ENCODE results near the gene SETD6. TPM values are rescaled to one million over a fixed set of nuclear protein-coding genes. Genes with fewer than 3 reads are reported as not detected.

Gene SETD6
- total RNA-seq, 3 donors from 2014 or later (not counting 1 experiment from before 2014, with no cell fraction given), result 20.3 to 34.5 (median 21.3) TPM

DNA sequence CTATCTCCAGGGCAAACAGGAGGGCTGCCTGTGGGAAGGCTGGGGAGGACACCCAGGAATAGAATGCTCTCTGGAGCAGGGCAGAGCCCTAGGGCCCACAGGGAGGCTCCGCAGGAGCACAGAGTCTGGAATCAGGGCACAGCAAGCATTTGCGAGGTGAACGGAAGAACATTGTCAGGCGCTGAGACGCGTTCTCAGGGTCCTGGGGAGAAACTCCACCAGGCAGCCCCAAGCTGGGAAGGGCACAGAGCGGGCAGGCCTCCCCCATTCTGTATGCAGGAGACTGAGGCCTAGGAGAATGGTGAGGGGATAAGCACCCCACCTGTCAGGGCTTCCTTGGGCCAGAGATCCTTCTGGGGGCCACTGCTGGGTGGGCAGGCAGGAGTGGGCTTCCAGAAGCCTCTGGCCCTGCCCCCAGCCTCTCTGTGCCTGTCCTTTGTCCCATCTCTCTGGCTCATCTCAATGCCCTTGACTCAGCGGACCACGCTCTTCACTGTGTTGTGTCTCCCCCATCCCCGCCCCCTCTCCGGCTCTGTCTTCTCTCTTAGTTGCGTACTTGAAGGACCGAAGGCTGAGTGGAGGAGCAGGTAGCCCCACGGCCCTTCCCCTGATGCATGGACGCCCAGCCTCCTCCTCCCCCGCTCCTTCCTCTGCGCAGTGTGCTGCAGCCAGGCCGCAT, 5.1 kb upstream of the SETD6 start:
- TF ChIP-seq, protein P1, sequence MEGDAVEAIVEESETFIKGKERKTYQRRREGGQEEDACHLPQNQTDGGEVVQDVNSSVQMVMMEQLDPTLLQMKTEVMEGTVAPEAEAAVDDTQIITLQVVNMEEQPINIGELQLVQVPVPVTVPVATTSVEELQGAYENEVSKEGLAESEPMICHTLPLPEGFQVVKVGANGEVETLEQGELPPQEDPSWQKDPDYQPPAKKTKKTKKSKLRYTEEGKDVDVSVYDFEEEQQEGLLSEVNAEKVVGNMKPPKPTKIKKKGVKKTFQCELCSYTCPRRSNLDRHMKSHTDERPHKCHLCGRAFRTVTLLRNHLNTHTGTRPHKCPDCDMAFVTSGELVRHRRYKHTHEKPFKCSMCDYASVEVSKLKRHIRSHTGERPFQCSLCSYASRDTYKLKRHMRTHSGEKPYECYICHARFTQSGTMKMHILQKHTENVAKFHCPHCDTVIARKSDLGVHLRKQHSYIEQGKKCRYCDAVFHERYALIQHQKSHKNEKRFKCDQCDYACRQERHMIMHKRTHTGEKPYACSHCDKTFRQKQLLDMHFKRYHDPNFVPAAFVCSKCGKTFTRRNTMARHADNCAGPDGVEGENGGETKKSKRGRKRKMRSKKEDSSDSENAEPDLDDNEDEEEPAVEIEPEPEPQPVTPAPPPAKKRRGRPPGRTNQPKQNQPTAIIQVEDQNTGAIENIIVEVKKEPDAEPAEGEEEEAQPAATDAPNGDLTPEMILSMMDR (IDR thresholded peaks at IDR 0.05), result no peak
- Histone ChIP-seq H3K4me3 (ENCODE audit: low read length) (no peak overlapping the region), H3K9me3 (ENCODE audit: control insufficient read depth, insufficient read depth, low read length) (no peaks in the 10 kb centered on the region), H3K36me3 (ENCODE audit: control insufficient read depth, insufficient read depth, low read length) (no peaks in the 10 kb centered on the region), H3K27ac (ENCODE audit: low read length) (no peak overlapping the region), H3K4me1 (ENCODE audit: control insufficient read depth, insufficient read depth, low read length) (peaks cover 12% of the 10 kb centered on the region), H3K27me3 (ENCODE audit: control insufficient read depth, insufficient read depth, low read length) (no peaks in the 10 kb centered on the region)
- Mint-ChIP-seq H3K4me1 (peaks cover 7% of the 10 kb centered on the region in 2 donors), H3K4me3 (no peak overlapping the region), H3K36me3 (no peaks in the 10 kb centered on the region), H3K9me3 (no peaks in the 10 kb centered on the region), H3K27me3 (ENCODE audit: low read depth in 2 of 2) (no peaks in the 10 kb centered on the region), H3K27ac (no peak overlapping the region)
- DNase-seq, result no peak
- 93% methylated on average over 18 of the region's 18 CpGs for WGBS (ENCODE audit: insufficient coverage)
- intact Hi-C loops (cut with micrococcal nuclease), result no loop called here
- ATAC-seq, result no peak

DNA sequence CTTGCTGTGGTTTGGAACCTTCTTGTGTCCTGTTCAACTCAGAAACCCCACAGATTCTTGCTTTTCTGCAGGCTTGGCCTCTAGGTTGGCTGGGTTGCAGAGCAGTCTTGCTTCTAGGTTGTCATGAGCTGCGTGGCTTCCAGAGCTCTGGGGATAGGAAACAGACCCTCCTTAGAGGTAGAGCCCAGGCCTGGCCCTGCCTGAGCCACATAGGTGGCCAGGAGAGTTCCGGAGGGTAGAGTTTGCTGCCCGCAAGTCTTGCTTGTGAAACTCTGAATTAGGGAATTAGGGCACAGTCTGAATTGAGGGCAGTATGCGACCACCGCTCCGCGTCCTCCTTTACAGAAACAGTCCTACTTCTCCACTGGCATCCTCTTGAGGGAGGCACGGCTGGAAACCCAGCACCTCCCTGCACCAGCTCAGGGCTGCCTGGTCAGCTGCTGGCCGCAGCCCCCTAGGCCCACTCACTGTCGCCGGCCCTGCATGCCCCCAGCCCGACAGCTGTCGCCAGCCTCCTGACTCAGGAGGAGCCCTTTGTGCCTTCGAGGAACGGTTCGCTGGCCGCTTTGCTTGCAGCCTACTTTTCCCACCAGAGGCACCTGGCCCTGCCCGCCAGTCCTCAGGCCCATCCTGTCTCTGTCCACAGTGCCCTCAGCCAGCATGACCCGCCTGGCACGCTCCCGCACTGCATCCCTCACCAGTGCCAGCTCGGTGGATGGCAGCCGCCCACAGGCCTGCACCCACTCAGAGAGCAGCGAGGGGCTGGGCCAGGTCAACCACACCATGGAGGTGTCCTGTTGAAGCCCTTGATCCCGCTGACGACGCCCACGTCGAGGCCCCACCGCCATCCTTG, 4.3 kb upstream of the SETD6 start:
- no peak overlapping the region for H3K4me3 ChIP-seq (ENCODE audit: low read length)
- 89% methylated on average over 30 of the region's 30 CpGs for WGBS (ENCODE audit: insufficient coverage)
- H3K27me3 ChIP-seq (ENCODE audit: control insufficient read depth, insufficient read depth, low read length), result no peaks in the 10 kb centered on the region
- Mint-ChIP-seq H3K27me3 (ENCODE audit: low read depth in 2 of 2) (no peaks in the 10 kb centered on the region), H3K27ac (peak overlapping the region in 1 of 2 donors; percentile 68), H3K36me3 (no peaks in the 10 kb centered on the region), H3K4me3 (no peak overlapping the region), H3K9me3 (no peaks in the 10 kb centered on the region), H3K4me1 (peaks cover 7 to 10% of the 10 kb centered on the region in 2 donors)
- H3K27ac ChIP-seq (ENCODE audit: low read length), result no peak overlapping the region
- H3K4me1 ChIP-seq (ENCODE audit: control insufficient read depth, insufficient read depth, low read length), result peaks cover 12% of the 10 kb centered on the region
- H3K36me3 ChIP-seq (ENCODE audit: control insufficient read depth, insufficient read depth, low read length), result no peaks in the 10 kb centered on the region
- no peak for DNase-seq
- intact Hi-C loops (cut with micrococcal nuclease), result no loop called here
- TF ChIP-seq, protein P1 (IDR thresholded peaks at IDR 0.05), result no peak
- ATAC-seq, result no peak
- H3K9me3 ChIP-seq (ENCODE audit: control insufficient read depth, insufficient read depth, low read length), result no peaks in the 10 kb centered on the region

DNA sequence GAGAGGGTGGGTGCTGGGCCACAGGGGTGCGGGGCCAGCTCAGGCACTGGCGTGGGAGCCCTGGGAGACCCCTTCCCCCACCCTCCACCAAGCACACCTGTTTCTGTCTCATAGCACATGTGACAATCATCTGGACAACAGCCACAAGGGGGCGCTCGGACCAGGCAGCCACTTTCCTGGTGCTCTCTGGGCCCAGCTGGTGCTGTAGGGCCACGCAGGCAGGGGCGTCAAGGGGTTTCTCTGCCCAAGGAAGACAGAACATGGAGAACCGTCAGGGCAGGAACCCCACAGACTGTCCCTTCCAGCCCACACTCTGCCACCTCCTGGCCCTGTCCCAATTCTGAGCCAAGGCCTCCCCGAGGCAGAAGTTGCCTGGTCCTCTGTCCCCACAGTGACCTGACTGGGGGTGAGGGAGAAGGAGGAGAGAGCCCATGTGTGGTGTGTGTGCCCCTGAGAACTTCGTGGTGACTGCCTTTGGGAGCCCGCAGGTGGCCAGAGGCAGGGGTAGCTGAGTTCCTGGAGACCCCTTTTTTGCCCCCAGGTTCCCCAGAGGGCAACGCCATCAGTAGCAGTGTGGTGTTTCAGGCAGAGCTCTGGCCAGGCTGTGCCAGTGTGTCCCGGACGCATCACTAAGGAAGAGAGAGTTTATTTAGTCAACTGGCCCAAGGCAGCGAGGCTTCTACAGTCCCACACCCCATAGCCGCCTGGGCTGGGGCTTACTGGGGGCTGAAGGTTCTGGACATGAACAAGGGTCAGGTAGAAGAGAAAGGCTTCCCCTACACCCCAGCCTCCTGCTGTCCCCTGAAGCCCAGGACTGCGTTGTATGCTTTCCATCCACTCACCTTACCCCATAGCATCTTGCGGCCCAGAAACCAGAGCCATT, 3.1 kb upstream of the SETD6 start:
- H3K27ac ChIP-seq (ENCODE audit: low read length), result no peak overlapping the region
- peaks cover 17% of the 10 kb centered on the region for H3K4me1 ChIP-seq (ENCODE audit: control insufficient read depth, insufficient read depth, low read length)
- DNase-seq (peak; percentile 74 to 88), ATAC-seq (peak in 2 of 3 donors; percentile 34 to 42)
- no peaks in the 10 kb centered on the region for H3K27me3 ChIP-seq (ENCODE audit: control insufficient read depth, insufficient read depth, low read length)
- TF ChIP-seq, protein P1 (IDR thresholded peaks at IDR 0.05), result peak; percentile 83
- H3K9me3 Mint-ChIP-seq, result no peaks in the 10 kb centered on the region
- H3K27me3 Mint-ChIP-seq (ENCODE audit: low read depth in 2 of 2), result no peaks in the 10 kb centered on the region
- peak overlapping the region; percentile 67 for H3K4me3 Mint-ChIP-seq
- H3K27ac Mint-ChIP-seq, result peak overlapping the region in 1 of 2 donors; percentile 68
- no peaks in the 10 kb centered on the region for H3K9me3 ChIP-seq (ENCODE audit: control insufficient read depth, insufficient read depth, low read length)
- no peaks in the 10 kb centered on the region for H3K36me3 ChIP-seq (ENCODE audit: control insufficient read depth, insufficient read depth, low read length)
- 63% methylated on average over 17 of the region's 17 CpGs for WGBS (ENCODE audit: insufficient coverage)
- H3K4me1 Mint-ChIP-seq, result peaks cover 12 to 13% of the 10 kb centered on the region in 2 donors
- H3K36me3 Mint-ChIP-seq, result no peaks in the 10 kb centered on the region
- H3K4me3 ChIP-seq (ENCODE audit: low read length), result no peak overlapping the region
- intact Hi-C loops (cut with micrococcal nuclease), result loop anchor here (1.0 kb wide), 2 partner anchors 149 to 244 kb away; no protein-coding TSS in a partner anchor

Measured in natural killer cell (primary cell).